Neural progenitor cell (in vitro differentiated cells): Measurements from ENCODE around the gene CNRIP1. TPM values are rescaled to one million over a fixed set of nuclear protein-coding genes. Genes with fewer than 3 reads are reported as not detected.

Source experiments
- DNase-seq: peaks from one replicate; pipeline ENCODE4 v3.0.0-alpha.2; 2016; ENCODE audit warnings: low spot score
- H2AFZ ChIP-seq: fragments of 200-600 bp; sonication (generic); replicated peaks from 2 replicates; pipeline ENCODE4 v1.6.1; 2016; ENCODE audit warnings: antibody characterized with exemption
- H3F3A ChIP-seq: fragments of 200-600 bp; sonication (generic); 2 replicates; pipeline ENCODE4 v1.6.1; 2016; ENCODE audit warnings: antibody characterized with exemption, low read depth
- H3K27ac ChIP-seq: fragments of 200-600 bp; sonication (generic); 2 replicates; pipeline ENCODE4 v1.5.1; 2016; ENCODE audit warnings: mild to moderate bottlenecking
- H3K27me3 ChIP-seq: fragments of 200-600 bp; sonication (generic); 2 replicates; pipeline ENCODE4 v1.6.1; 2016; ENCODE audit warnings: mild to moderate bottlenecking, moderate library complexity
- H3K36me3 ChIP-seq: fragments of 200-600 bp; sonication (generic); 2 replicates; pipeline ENCODE4 v1.5.1; 2016
- H3K4me1 ChIP-seq: fragments of 200-600 bp; sonication (generic); 2 replicates; pipeline ENCODE4 v1.6.1; 2016; ENCODE audit warnings: mixed run types
- H3K4me2 ChIP-seq: fragments of 200-600 bp; sonication (generic); 2 replicates; pipeline ENCODE4 v1.6.1; 2016
- H3K4me3 ChIP-seq: fragments of 200-600 bp; sonication (generic); 2 replicates; pipeline ENCODE4 v1.5.1; 2016
- H3K79me2 ChIP-seq: fragments of 200-600 bp; sonication (generic); 2 replicates; pipeline ENCODE4 v1.6.1; 2016; ENCODE audit warnings: low read depth
- H3K9ac ChIP-seq: fragments of 200-600 bp; sonication (generic); 2 replicates; pipeline ENCODE4 v1.6.1; 2016
- H3K9me3 ChIP-seq: fragments of 200-600 bp; sonication (generic); 2 replicates; pipeline ENCODE4 v1.5.1; 2016; ENCODE audit warnings: low read depth
- H4K20me1 ChIP-seq: fragments of 200-600 bp; sonication (generic); 2 replicates; pipeline ENCODE4 v1.6.1; 2016; ENCODE audit warnings: low read depth
- H3K27ac Mint-ChIP-seq: 3 replicates; pipeline ENCODE4 v1.8.0; 2021; ENCODE audit warnings: mixed read lengths
- H3K27me3 Mint-ChIP-seq: 2 replicates; pipeline ENCODE4 v1.8.0; 2022; ENCODE audit warnings: low read depth, mild to moderate bottlenecking, inconsistent platforms, moderate library complexity, mixed read lengths; ENCODE audit not compliant: insufficient read depth
- H3K36me3 Mint-ChIP-seq: 3 replicates; pipeline ENCODE4 v1.8.0; 2021; ENCODE audit warnings: mixed read lengths
- H3K4me1 Mint-ChIP-seq: 3 replicates; pipeline ENCODE4 v1.8.0; 2021; ENCODE audit warnings: mixed read lengths
- H3K4me3 Mint-ChIP-seq: 3 replicates; pipeline ENCODE4 v1.8.0; 2021; ENCODE audit warnings: mild to moderate bottlenecking, moderate library complexity, mixed read lengths
- H3K9me3 Mint-ChIP-seq: 3 replicates; pipeline ENCODE4 v1.8.0; 2020; ENCODE audit warnings: mixed read lengths
- CTCF ChIP-seq: fragments of 200-600 bp; sonication (generic); IDR thresholded peaks from 2 replicates; pipeline ENCODE4 v1.5.1; 2017; ENCODE audit warnings: antibody characterized with exemption, mild to moderate bottlenecking
- EZH2 ChIP-seq: fragments of 200-600 bp; sonication (generic); IDR thresholded peaks from 2 replicates; pipeline ENCODE4 v1.6.1; 2017; ENCODE audit warnings: antibody characterized with exemption, mild to moderate bottlenecking, moderate library complexity
- EZH2phosphoT487 ChIP-seq: fragments of 200-600 bp; sonication (generic); IDR thresholded peaks from 2 replicates; pipeline ENCODE4 v1.6.1; 2017; ENCODE audit warnings: antibody characterized with exemption
- total RNA-seq: library from RNA; depleted of rRNA; stranded (reverse); fragments of >200 nt; gene quantifications from 2 replicates; pipeline ENCODE4 v1.2.3, GENCODE V29; 2015; ENCODE audit warnings: low replicate concordance

CNRIP1 gene
- total RNA-seq, 1 donor from 2014 or later, result 5.0 TPM

- H3F3A ChIP-seq, result no peaks in the 10 kb centered on the region
- DNase-seq, result no peak
- H3K4me1 ChIP-seq, result no peaks in the 10 kb centered on the region
- no peak overlapping the region for H3K4me3 ChIP-seq
- no peak overlapping the region for H3K27ac ChIP-seq
- Mint-ChIP-seq H3K36me3 (no peaks in the 10 kb centered on the region), H3K27me3 (peaks cover 1% of the 10 kb centered on the region), H3K27ac (no peak overlapping the region), H3K4me1 (no peaks in the 10 kb centered on the region), H3K9me3 (no peaks in the 10 kb centered on the region), H3K4me3 (no peak overlapping the region)
- no peak for TF ChIP-seq EZH2
- no peak for TF ChIP-seq EZH2phosphoT487
- TF ChIP-seq CTCF, result no peak
- H4K20me1 ChIP-seq, result no peaks in the 10 kb centered on the region
- no peaks in the 10 kb centered on the region for H3K36me3 ChIP-seq
- no peaks in the 10 kb centered on the region for H3K9me3 ChIP-seq
- no peak overlapping the region for H3K4me2 ChIP-seq
- no peak overlapping the region for H3K9ac ChIP-seq
- H2AFZ ChIP-seq, result no peak overlapping the region
- H3K79me2 ChIP-seq, result no peaks in the 10 kb centered on the region
- H3K27me3 ChIP-seq, result no peaks in the 10 kb centered on the region
Observed at GRCh38 chr2:68263632-68264031, 56.1 kb downstream of the CNRIP1 start.

GRCh38 chr2:68258851-68259250 is 60.9 kb downstream of the CNRIP1 start:
- no peaks in the 10 kb centered on the region for H3K9me3 Mint-ChIP-seq
- Histone ChIP-seq H3K4me3 (no peak overlapping the region), H3K4me1 (peaks cover 7% of the 10 kb centered on the region), H3F3A (peaks cover 6% of the 10 kb centered on the region), H3K9ac (no peak overlapping the region), H3K27me3 (no peaks in the 10 kb centered on the region), H3K79me2 (peaks cover 9% of the 10 kb centered on the region), H3K36me3 (no peaks in the 10 kb centered on the region), H4K20me1 (no peaks in the 10 kb centered on the region), H2AFZ (no peak overlapping the region), H3K27ac (no peak overlapping the region), H3K9me3 (no peaks in the 10 kb centered on the region), H3K4me2 (no peak overlapping the region)
- TF ChIP-seq EZH2, result no peak
- no peak for TF ChIP-seq CTCF
- TF ChIP-seq EZH2phosphoT487, result no peak
- DNase-seq, result no peak
- peaks cover 20% of the 10 kb centered on the region for H3K4me1 Mint-ChIP-seq
- H3K36me3 Mint-ChIP-seq, result no peaks in the 10 kb centered on the region
- H3K27me3 Mint-ChIP-seq, result peaks cover 2% of the 10 kb centered on the region
- H3K27ac Mint-ChIP-seq, result no peak overlapping the region
- H3K4me3 Mint-ChIP-seq, result no peak overlapping the region

- no peaks in the 10 kb centered on the region for H3K36me3 ChIP-seq
- peaks cover 11% of the 10 kb centered on the region for H3F3A ChIP-seq
- Mint-ChIP-seq H3K4me3 (peak overlapping the region; percentile 67), H3K4me1 (peaks cover 24% of the 10 kb centered on the region), H3K36me3 (no peaks in the 10 kb centered on the region), H3K27me3 (peaks cover 5% of the 10 kb centered on the region), H3K9me3 (no peaks in the 10 kb centered on the region), H3K27ac (no peak overlapping the region)
- H3K9ac ChIP-seq, result no peak overlapping the region
- no peaks in the 10 kb centered on the region for H3K9me3 ChIP-seq
- no peak overlapping the region for H3K4me2 ChIP-seq
- H3K4me3 ChIP-seq, result no peak overlapping the region
- peak; percentile 14 for DNase-seq
- peaks cover 4% of the 10 kb centered on the region for H4K20me1 ChIP-seq
- no peak for TF ChIP-seq EZH2phosphoT487
- TF ChIP-seq EZH2, result no peak
- no peak for TF ChIP-seq CTCF
- no peaks in the 10 kb centered on the region for H3K27me3 ChIP-seq
- H3K79me2 ChIP-seq, result peaks cover 26% of the 10 kb centered on the region
- H2AFZ ChIP-seq, result no peak overlapping the region
- H3K27ac ChIP-seq, result no peak overlapping the region
- H3K4me1 ChIP-seq, result peaks cover 8% of the 10 kb centered on the region
Observed at GRCh38 chr2:68256093-68256450, 63.7 kb downstream of the CNRIP1 start.
